ENCODE measurements around the gene RASSF1.
"Not testable (repeated sequence)": the region's sequence is repeated elsewhere in the genome, so short reads cannot be mapped to it uniquely, and the experiment has no call there.

Gene RASSF1

GRCh38 chr3:50322386-50323091, 18.1 kb downstream of the RASSF1 start, which contains the start of gene HYAL2:
TSS of gene HYAL2 (minus strand) at chr3:50322745. CDS start at chr3:50320489, 2,256 bp downstream.
- peak; percentile 12 for DNase-seq

GRCh38 chr3:50322115-50322385, 18.6 kb downstream of the RASSF1 start:
- DNase-seq: no peak

GRCh38 chr3:50321336-50322114, 19.1 kb downstream of the RASSF1 start:
- peak; percentile 50 for DNase-seq

- DNase-seq: peak; percentile 46
Observed at GRCh38 chr3:50320853-50321335, 19.7 kb downstream of the RASSF1 start.

GRCh38 chr3:50319894-50320625, 20.6 kb downstream of the RASSF1 start:
- no peak for DNase-seq

GRCh38 chr3:50319181-50319893, 21.3 kb downstream of the RASSF1 start:
- DNase-seq: no peak

- no peak for DNase-seq
Observed at GRCh38 chr3:50318615-50319014, 22.0 kb downstream of the RASSF1 start.

- no peak for DNase-seq
Observed at GRCh38 chr3:50318163-50318562, 22.5 kb downstream of the RASSF1 start.

GRCh38 chr3:50317300-50317699, 23.3 kb downstream of the RASSF1 start:
- DNase-seq: no peak

- DNase-seq: peak; percentile 2
Observed at GRCh38 chr3:50316657-50317242, 23.9 kb downstream of the RASSF1 start.

GRCh38 chr3:50314816-50315215, 25.8 kb downstream of the RASSF1 start:
- no peak for DNase-seq

GRCh38 chr3:50314342-50314741, 26.3 kb downstream of the RASSF1 start:
- no peak for DNase-seq

GRCh38 chr3:50312041-50312440, 28.6 kb downstream of the RASSF1 start:
- DNase-seq: not testable (repeated sequence)

GRCh38 chr3:50304601-50305000, 36.0 kb downstream of the RASSF1 start:
- no peak for DNase-seq

GRCh38 chr3:50303013-50303815, 37.4 kb downstream of the RASSF1 start, which contains the start of gene HYAL1:
TSS of gene HYAL1 (minus strand) at chr3:50303574. CDS start at chr3:50302956, 618 bp downstream.
- DNase-seq: no peak

- no peak for DNase-seq
Observed at GRCh38 chr3:50302095-50303012, 38.3 kb downstream of the RASSF1 start.

- DNase-seq: no peak
Observed at GRCh38 chr3:50300681-50301254, 39.9 kb downstream of the RASSF1 start.

GRCh38 chr3:50299929-50300680, 40.5 kb downstream of the RASSF1 start:
- DNase-seq: no peak

- DNase-seq: no peak
Observed at GRCh38 chr3:50299638-50299928, 41.1 kb downstream of the RASSF1 start.
